GM23338 (cell line): ENCODE results near the gene POMT2. TPM values are rescaled to one million over a fixed set of nuclear protein-coding genes. Genes with fewer than 3 reads are reported as not detected.

ENCODE experiments used
- ATAC-seq: fragments of 200-7000 bp; cut with Tn5 transposase; 3 replicates; pipeline ENCODE4 v1.9.1; 2020
- DNase-seq: peaks from one replicate; pipeline ENCODE4 v3.0.0-alpha.2; 2015; ENCODE audit warnings: low spot score
- H2AFZ ChIP-seq: fragments of 200-600 bp; sonication (generic); 2 replicates; pipeline ENCODE4 v1.8.0; 2016; ENCODE audit warnings: antibody characterized with exemption, mild to moderate bottlenecking, moderate library complexity
- H3F3A ChIP-seq: fragments of 200-600 bp; sonication (generic); replicated peaks from 2 replicates; pipeline ENCODE4 v1.8.0; 2017; ENCODE audit warnings: antibody characterized with exemption, mixed run types, low read depth
- H3K27ac ChIP-seq: fragments of 200-600 bp; sonication (generic); 2 replicates; pipeline ENCODE4 v1.6.1; 2016; ENCODE audit warnings: low read depth
- H3K27me3 ChIP-seq: fragments of 200-600 bp; sonication (generic); 2 replicates; pipeline ENCODE4 v1.8.0; 2016; ENCODE audit warnings: mild to moderate bottlenecking, mixed run types, moderate library complexity; ENCODE audit not compliant: insufficient read depth
- H3K36me3 ChIP-seq: fragments of 200-600 bp; sonication (generic); 2 replicates; pipeline ENCODE4 v1.8.0; 2016; ENCODE audit warnings: mild to moderate bottlenecking; ENCODE audit not compliant: insufficient read depth
- H3K4me1 ChIP-seq: fragments of 200-600 bp; sonication (generic); 2 replicates; pipeline ENCODE4 v1.8.0; 2016; ENCODE audit warnings: mild to moderate bottlenecking, moderate library complexity; ENCODE audit not compliant: insufficient read depth
- H3K4me2 ChIP-seq: fragments of 200-600 bp; sonication (generic); 2 replicates; pipeline ENCODE4 v1.7.1; 2017; ENCODE audit warnings: mixed run types
- H3K4me3 ChIP-seq: fragments of 200-600 bp; sonication (generic); 2 replicates; pipeline ENCODE4 v1.6.1; 2016; ENCODE audit warnings: mixed run types
- H3K79me2 ChIP-seq: fragments of 200-600 bp; sonication (generic); replicated peaks from 2 replicates; pipeline ENCODE4 v1.8.0; 2017; ENCODE audit warnings: mild to moderate bottlenecking; ENCODE audit not compliant: insufficient read depth
- H3K9me2 ChIP-seq: fragments of 200-600 bp; sonication (generic); 2 replicates; pipeline ENCODE4 v1.8.0; 2017; ENCODE audit not compliant: insufficient read depth
- H4K20me1 ChIP-seq: fragments of 200-600 bp; sonication (generic); replicated peaks from 2 replicates; pipeline ENCODE4 v1.8.0; 2017; ENCODE audit warnings: mild to moderate bottlenecking; ENCODE audit not compliant: insufficient read depth
- H3K27ac Mint-ChIP-seq: 2 replicates; pipeline ENCODE4 v1.8.0; 2020; ENCODE audit warnings: inconsistent platforms, mild to moderate bottlenecking, moderate library complexity, mixed read lengths
- H3K27me3 Mint-ChIP-seq: 3 replicates; pipeline ENCODE4 v1.8.0; 2022; ENCODE audit warnings: low read depth, mild to moderate bottlenecking, moderate library complexity, mixed read lengths, inconsistent platforms; ENCODE audit not compliant: insufficient read depth, poor library complexity
- H3K36me3 Mint-ChIP-seq: 3 replicates; pipeline ENCODE4 v1.8.0; 2021; ENCODE audit warnings: low read depth, mild to moderate bottlenecking, inconsistent platforms, moderate library complexity, mixed read lengths
- H3K4me1 Mint-ChIP-seq: 3 replicates; pipeline ENCODE4 v1.8.0; 2020; ENCODE audit warnings: mild to moderate bottlenecking, inconsistent platforms, mixed read lengths
- H3K4me3 Mint-ChIP-seq: 3 replicates; pipeline ENCODE4 v1.8.0; 2021; ENCODE audit warnings: moderate library complexity, mild to moderate bottlenecking, inconsistent platforms, mixed read lengths
- H3K9me3 Mint-ChIP-seq: 3 replicates; pipeline ENCODE4 v1.8.0; 2020; ENCODE audit warnings: moderate library complexity, mild to moderate bottlenecking, inconsistent platforms, mixed read lengths
- CTCF ChIP-seq, 2 experiments: fragments of 200-600 bp in 1 of 2; sonication (generic) in 1 of 2; conservative IDR thresholded peaks; 2 replicates each; pipeline versions ENCODE4 v1.5.1 to v1.6.1; 2016 to 2017; ENCODE audit warnings: antibody characterized with exemption in 2 of 2, low read depth in 2 of 2, mild to moderate bottlenecking in 2 of 2, moderate library complexity in 1 of 2
- ETS1 ChIP-seq: IDR thresholded peaks from 2 replicates; pipeline ENCODE4 v1.6.1; 2016; ENCODE audit warnings: antibody characterized with exemption
- EZH2 ChIP-seq: fragments of 200-600 bp; sonication (generic); IDR thresholded peaks from one replicate; pipeline ENCODE4 v1.8.0; 2017; ENCODE audit warnings: antibody characterized with exemption, mild to moderate bottlenecking, low read depth; ENCODE audit not compliant: unreplicated experiment
- EZH2phosphoT487 ChIP-seq: fragments of 200-600 bp; sonication (generic); IDR thresholded peaks from one replicate; pipeline ENCODE4 v1.8.1; 2018; ENCODE audit warnings: antibody characterized with exemption; ENCODE audit not compliant: unreplicated experiment
- JUNB ChIP-seq: IDR thresholded peaks from one replicate; pipeline ENCODE4 v1.6.1; 2016; ENCODE audit warnings: antibody characterized with exemption; ENCODE audit not compliant: unreplicated experiment
- NANOG ChIP-seq: IDR thresholded peaks from 2 replicates; pipeline ENCODE4 v1.6.1; 2016; ENCODE audit warnings: antibody characterized with exemption, borderline replicate concordance
- POLR2AphosphoS5 ChIP-seq: IDR thresholded peaks from 2 replicates; pipeline ENCODE4 v1.6.1; 2016; ENCODE audit warnings: antibody characterized with exemption, low read depth
- REST ChIP-seq: IDR thresholded peaks from one replicate; pipeline ENCODE4 v1.6.1; 2018; ENCODE audit warnings: antibody characterized with exemption; ENCODE audit not compliant: unreplicated experiment
- ZNF114 ChIP-seq: fragments of 250-450 bp; sonication (Bioruptor Pico); IDR thresholded peaks from 2 replicates; pipeline ENCODE4 v1.5.0; 2020; ENCODE audit warnings: mild to moderate bottlenecking, moderate library complexity
- ZNF331 ChIP-seq: fragments of 250-450 bp; sonication (Bioruptor Pico); IDR thresholded peaks from 2 replicates; pipeline ENCODE4 v1.5.0; 2020; ENCODE audit warnings: low read depth, mild to moderate bottlenecking, moderate library complexity
- polyA plus RNA-seq: library from polyadenylated mRNA; unstranded; fragments of >200 nt; fragmentation: Nextera tagmentation; extraction: Ambion mirVana; gene quantifications from 2 replicates; pipeline ENCODE4 v1.2.1, GENCODE V29; 2016
- total RNA-seq: library from RNA; depleted of rRNA; stranded (reverse); fragments of >200 nt; shearing (Covaris generic); gene quantifications from 2 replicates; pipeline ENCODE4 v1.2.3, GENCODE V29; 2014

The POMT2 gene
- total and polyA plus RNA-seq, 2 experiments from 2014 or later = 24.3 to 29.9 TPM

GRCh38 chr14:77265561-77266335, 54.9 kb downstream of the POMT2 start (continued):
- TF ChIP-seq ETS1 = no peak
- TF ChIP-seq EZH2phosphoT487 = no peak
- no peak for TF ChIP-seq EZH2
- no peak for TF ChIP-seq ZNF114
- no peak for TF ChIP-seq CTCF (conservative IDR thresholded peaks at IDR 0.05; ENCODE audit: low read depth in 2 of 2)
- TF ChIP-seq REST = no peak
- TF ChIP-seq ZNF331 (CRISPR knock-in tag) = no peak

GRCh38 chr14:77265187-77265515, 55.5 kb downstream of the POMT2 start:
- Mint-ChIP-seq H3K9me3 (peaks cover 2% of the 10 kb centered on the region; the same call in 2 of the 3 replicates), H3K4me3 (no peak overlapping the region), H3K27ac (no peak overlapping the region), H3K27me3 (peaks cover 24% of the 10 kb centered on the region), H3K4me1 (peaks cover 6% of the 10 kb centered on the region), H3K36me3 (no peaks in the 10 kb centered on the region)
- Histone ChIP-seq H3K27me3 (peaks cover 23% of the 10 kb centered on the region), H4K20me1 (no peaks in the 10 kb centered on the region), H3K4me2 (no peak overlapping the region), H3K27ac (no peak overlapping the region), H3F3A (peaks cover 4% of the 10 kb centered on the region; the same call in 1 of the 2 replicates), H3K4me3 (no peak overlapping the region), H3K4me1 (no peaks in the 10 kb centered on the region; the same call in 1 of the 2 replicates), H3K79me2 (no peaks in the 10 kb centered on the region), H3K9me2 (no peaks in the 10 kb centered on the region), H3K36me3 (no peaks in the 10 kb centered on the region), H2AFZ (no peak overlapping the region)
- no peak for ATAC-seq
- no peak for DNase-seq
- no peak for TF ChIP-seq POLR2AphosphoS5
- TF ChIP-seq ZNF114 = no peak
- TF ChIP-seq EZH2phosphoT487 = no peak
- no peak for TF ChIP-seq REST
- no peak for TF ChIP-seq ZNF331 (CRISPR knock-in tag)
- no peak for TF ChIP-seq NANOG
- no peak for TF ChIP-seq CTCF (conservative IDR thresholded peaks at IDR 0.05; ENCODE audit: low read depth in 2 of 2)
- TF ChIP-seq JUNB = no peak
- no peak for TF ChIP-seq ETS1
- no peak for TF ChIP-seq EZH2
